ENCODE measurements around the gene USP13.
"Not testable (repeated sequence)": the region's sequence is repeated elsewhere in the genome, so short reads cannot be mapped to it uniquely, and the experiment has no call there.

The USP13 gene

DNA sequence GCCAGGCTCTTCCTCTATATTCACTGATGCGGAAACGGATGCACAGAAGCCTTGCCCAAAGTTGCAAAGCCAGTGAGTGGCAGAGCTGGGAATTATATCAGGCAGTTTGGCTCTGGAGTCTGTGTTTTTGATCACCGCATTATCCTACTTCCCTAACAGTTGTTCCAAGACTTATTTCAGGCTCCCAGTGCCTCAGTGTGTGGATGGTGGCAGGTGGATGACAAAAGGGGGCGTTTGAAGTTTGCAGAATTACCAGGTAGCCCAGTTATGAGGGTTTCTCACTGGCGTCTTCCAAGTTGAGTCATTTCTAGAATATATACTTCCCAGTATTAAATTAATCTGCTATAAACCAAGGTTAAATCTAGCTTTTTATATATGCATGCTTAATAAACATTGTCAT is 81.0 kb downstream of the USP13 start:
- no peak for DNase-seq (ENCODE audit: low spot score)
- no peak for FAIRE-seq

DNA sequence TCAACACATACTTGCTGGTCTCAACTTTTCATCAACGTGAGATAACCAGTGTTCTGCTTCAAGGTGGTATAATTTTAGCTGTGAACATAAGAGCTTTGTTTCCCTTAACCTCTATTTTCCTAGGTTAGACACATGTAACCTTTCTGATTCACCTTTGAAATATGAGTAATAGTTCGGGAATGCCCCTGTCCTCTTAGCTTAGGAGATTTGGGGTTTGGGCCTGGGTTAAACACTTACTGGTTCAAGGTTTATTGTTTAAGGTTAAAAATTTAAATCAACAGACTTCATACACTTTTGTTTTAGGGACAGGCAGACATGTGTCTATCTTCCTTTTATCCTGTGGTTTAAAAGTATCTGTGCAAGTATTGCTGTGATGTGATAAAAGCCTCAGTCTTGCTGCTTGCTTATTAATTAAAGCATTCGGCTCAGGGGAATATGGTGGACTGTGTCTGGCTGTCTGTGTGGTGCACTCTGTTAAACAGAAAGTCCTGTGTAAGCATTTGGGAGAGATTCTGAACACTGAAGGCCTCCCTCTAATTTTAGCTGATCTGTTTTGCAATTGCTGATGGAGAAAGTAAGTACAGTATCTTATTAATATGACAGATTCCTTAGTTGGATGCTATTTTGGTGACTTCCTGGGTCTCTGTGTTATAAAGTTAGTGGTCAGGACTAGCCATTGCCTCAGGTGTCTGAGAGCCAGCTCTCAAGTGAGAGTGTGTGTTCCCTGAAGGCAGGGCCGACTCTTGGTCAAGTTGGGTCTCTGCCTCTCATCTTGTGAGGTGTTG is 81.8 kb downstream of the USP13 start:
- DNase-seq (ENCODE audit: low spot score) (peak; percentile 32), FAIRE-seq (peak; percentile 81)

- no peak for DNase-seq (ENCODE audit: low spot score)
- FAIRE-seq: no peak
Observed at GRCh38 chr3:179735321-179735720, 82.5 kb downstream of the USP13 start.

- no peak for DNase-seq (ENCODE audit: low spot score)
- no peak for FAIRE-seq
Observed at GRCh38 chr3:179738998-179739397, 86.2 kb downstream of the USP13 start.

DNA sequence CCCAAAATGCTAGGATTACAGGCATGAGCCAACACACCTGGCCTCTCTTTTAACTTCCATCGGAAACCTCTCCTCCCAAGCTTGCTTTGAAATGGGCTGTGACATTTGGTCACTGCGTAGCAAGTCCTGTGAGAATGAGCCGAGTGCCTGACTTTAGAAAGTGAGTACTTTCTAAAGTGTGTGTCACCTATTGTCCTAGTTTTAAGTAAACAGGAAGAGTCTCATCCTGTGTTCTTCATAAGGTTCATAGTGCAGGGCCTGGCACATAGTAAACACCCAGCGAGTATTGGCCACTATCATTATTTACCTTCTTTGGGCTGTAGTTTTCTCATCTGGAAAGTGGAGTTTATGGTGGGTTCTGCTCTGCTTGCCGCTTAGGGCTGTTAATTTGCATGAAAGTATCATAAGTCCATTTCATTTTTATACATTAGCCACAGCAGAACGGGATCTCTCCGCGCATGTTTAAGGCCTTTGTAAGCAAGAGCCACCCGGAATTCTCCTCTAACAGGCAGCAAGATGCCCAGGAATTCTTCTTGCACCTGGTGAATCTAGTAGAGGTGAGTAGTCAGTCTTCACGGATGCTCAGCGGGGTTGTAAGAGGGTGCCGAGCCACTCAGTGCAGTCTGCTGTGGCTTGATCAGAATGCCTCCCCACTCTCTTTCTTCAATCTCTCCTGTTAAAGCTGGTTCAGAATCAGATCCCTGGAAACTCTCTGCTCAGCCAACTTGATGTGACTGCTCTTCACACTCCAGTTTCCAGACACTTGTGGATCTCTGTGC is 87.2 kb downstream of the USP13 start:
- DNase-seq (ENCODE audit: low spot score): no peak
- no peak for FAIRE-seq

- no peak for FAIRE-seq
- DNase-seq (ENCODE audit: low spot score): no peak
Observed at GRCh38 chr3:179743913-179744312, 91.1 kb downstream of the USP13 start.

DNA sequence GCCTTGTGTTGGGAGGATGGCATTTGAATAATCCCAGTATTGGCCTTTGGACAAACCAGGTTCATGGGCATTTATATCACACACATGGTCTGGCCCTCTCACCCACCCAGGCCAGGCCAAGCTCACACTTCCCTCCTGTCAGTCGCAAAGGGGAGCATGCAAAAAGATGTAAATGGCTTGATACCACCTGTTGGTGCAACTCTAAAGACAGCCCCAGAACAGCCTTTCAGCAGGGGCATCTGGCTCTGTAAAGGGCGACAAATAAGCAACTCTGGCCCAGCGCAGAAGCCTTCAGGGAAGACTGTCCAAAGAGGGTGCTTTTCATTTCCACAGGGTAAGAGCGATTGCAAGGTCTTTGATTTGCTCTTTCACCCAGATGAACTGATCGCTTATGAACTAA is 91.8 kb downstream of the USP13 start:
- DNase-seq (ENCODE audit: low spot score): no peak
- FAIRE-seq: no peak

DNA sequence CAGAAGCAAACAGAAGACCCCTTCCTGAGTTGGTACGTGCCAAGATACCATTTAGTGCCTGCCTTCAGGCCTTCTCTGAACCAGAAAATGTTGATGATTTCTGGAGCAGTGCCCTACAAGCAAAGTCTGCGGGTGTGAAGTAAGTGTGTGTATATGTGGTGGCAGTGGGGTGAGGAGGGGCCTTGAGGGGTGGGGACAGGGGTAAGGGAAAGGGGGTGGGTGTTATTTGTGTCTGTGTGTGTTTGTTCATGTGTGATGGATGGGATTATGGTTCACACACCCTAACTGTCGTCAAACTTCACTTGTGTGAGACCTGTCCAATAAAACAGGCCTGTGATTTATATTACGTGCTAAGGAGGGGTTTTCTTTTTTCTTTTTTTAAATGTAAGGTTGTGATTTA is 92.2 kb downstream of the USP13 start:
- DNase-seq (ENCODE audit: low spot score) (no peak), FAIRE-seq (no peak)

DNA sequence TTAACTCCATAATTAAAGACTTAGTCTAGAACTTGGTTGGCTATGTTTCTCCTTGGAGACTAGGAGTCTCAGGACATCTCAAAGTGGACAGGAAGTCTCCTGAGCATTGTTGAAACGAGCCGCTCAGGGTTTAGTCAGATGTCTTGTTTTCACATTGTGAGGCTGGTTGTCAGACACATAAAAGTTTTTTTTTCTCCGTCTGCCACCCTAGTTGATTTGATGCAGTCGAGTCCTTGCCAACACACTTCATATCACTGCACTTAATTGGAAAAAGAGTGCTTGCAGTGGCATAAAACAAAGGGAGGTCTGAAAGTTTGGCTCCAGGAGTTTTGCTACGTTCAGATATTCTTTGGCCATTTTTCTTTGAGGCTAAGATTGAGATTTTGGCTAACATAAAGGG is 92.9 kb downstream of the USP13 start:
- DNase-seq (ENCODE audit: low spot score): no peak
- FAIRE-seq: no peak

DNA sequence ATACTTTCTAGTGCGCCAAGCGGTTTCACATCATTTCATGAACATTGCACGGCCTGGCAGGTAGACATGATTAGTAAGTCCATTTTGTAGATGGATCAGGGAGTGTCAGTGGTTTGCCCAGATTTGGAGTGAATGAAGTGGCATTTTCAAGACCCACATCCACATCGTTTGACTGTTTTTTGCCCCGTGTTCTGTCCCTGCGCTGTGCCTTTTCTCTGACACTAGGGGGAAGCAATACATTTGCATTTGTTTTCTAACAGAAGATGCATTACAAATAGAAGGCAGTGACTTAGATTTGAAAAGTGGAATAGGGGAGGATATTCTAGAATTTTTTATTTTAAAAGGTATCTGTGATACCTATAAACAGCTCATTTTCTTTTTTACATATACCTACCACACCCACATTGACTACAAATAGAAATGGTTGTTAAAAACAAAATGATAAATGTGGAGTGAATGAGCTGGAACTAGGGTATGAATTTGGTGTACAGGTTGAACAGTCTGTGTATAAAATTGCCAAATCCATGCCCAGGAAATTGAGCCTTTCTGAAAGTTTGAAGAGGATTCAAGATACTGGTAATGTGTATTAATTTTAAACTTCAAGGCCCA is 98.0 kb downstream of the USP13 start:
- FAIRE-seq (no peak), DNase-seq (ENCODE audit: low spot score) (peak; percentile 18)

- peak; percentile 52 for FAIRE-seq
Observed at GRCh38 chr3:179760944-179761343, 108.1 kb downstream of the USP13 start.

DNA sequence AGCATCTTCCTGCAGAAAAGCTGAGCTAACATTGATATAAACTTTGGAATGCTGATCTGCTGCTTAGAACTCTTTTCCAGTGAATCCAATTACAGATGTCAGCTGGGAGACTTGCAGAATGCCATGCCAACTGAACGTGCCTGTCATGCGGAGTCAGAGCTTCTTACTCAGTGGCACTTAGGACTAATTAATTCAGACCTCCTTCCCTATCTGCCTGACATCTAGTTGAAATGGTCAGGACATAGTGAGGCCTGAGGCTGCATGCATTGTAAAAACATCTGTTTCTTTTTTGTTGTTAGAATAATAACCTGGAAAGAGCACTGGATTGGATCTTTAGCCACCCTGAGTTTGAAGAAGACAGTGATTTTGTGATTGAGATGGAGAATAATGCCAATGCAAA is 112.6 kb downstream of the USP13 start:
- FAIRE-seq (no peak), DNase-seq (ENCODE audit: low spot score) (no peak)

More at GRCh38 chr3:179760944-179761343, 108.1 kb downstream of the USP13 start:
- DNase-seq (ENCODE audit: low spot score): peak; percentile 57

- FAIRE-seq (no peak), DNase-seq (ENCODE audit: low spot score) (no peak)
Observed at GRCh38 chr3:179766416-179767133, 113.7 kb downstream of the USP13 start.

DNA sequence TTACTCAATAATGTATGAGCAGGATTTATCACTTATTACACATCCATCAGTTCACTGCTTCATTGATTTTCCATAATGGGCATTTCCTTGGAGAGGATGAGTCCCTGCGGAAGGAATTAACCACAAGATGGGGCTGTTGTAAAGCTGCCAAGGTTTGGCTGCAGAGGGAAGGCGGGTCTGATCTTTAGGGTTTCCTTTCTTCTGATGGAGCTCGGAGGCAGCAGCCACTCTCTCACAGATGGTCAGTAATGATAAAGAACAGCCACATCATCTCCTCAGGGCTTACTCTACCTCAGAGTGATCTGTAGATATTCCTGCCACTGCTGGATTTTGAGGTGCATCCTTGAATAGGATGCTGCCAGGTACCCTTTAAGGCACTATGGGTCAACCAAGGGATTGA is 115.2 kb downstream of the USP13 start:
- FAIRE-seq: peak; percentile 90
- peak; percentile 64 for DNase-seq (ENCODE audit: low spot score)

- no peak for FAIRE-seq
- no peak for DNase-seq (ENCODE audit: low spot score)
Observed at GRCh38 chr3:179769411-179770247, 116.8 kb downstream of the USP13 start.

GRCh38 chr3:179771797-179772196 is 119.0 kb downstream of the USP13 start:
- DNase-seq (ENCODE audit: low spot score) (no peak), FAIRE-seq (no peak)

GRCh38 chr3:179772297-179772696 is 119.5 kb downstream of the USP13 start:
- no peak for FAIRE-seq

DNA sequence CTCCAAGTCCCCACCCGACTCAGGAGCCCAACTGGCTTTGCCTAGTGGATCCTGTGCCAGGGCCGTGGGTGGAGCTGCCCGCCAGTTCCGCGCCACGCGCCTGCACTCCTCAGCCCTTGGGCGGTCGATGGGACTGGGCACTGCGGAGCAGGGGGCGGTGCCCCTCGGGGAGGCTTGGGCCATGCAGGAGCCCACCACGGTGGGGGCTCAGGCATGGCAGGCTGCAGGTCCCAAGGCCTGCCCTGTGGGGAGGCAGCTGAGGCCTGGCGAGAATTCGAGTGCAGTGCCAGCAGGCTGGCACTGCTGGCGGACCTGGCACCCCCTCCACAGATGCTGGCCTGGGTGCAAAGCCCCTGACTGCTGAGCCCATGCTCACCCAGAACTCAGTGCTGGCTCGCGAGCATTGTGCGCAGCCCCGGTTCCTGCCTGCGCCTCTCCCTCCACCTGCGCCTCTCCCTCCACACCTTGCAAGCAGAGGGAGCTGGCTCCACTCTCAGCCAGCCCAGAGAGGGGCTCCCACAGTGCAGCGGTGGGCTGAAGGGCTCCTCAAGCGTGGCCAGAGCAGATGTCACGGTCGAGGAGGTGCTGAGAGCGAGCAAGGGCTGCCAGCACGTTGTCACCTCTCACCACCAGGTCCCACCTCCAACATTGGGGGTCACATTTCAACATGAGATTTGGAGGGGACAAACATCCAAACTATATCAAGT is 122.7 kb downstream of the USP13 start:
- FAIRE-seq: no peak

More at GRCh38 chr3:179772297-179772696, 119.5 kb downstream of the USP13 start:
- DNase-seq (ENCODE audit: low spot score): no peak

DNA sequence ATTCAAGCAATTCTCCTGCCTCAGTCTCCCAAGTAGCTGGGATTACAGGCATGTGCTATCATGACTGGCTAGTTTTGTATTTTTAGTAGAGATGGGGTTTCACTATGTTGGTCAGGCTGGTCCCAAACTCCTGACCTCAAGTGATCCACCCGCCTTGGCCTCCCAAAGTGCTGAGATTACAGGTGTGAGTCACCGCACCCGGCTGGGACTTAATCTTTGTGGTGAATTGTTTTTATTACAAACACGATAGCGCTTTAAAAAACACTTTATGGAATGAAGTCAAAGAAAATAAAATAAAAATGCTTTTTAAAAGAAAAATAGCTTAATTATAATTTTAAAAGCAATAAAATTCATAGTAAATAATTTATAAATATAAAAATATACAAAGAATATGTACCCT is 130.0 kb downstream of the USP13 start:
- not testable (repeated sequence) for DNase-seq (ENCODE audit: low spot score); FAIRE-seq

More for the DNA sequence above, 122.7 kb downstream of the USP13 start:
- DNase-seq (ENCODE audit: low spot score): no peak

DNA sequence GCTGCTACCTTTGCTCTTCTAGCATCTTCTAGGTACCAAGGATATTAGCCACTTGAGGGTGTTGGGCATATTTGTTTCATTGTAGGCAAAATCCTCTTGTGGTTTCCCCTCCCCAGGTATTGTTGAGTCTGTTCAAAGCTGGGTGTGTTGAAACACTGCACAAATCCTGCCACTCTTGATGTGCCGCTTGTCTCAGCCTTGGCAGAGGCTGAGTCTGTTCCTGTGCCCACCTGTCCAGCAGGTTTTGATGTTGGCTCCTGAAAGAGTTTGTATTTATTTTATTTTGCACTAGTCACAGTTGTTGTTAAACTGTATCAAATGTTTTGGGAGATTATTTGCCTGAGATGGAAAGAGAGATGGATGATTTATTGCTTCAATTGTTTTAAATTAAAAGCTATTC is 136.2 kb downstream of the USP13 start:
- DNase-seq (ENCODE audit: low spot score) (no peak), FAIRE-seq (no peak)
